Coronary artery (tissue), 2 donors: ENCODE measurements around the gene NINJ2.
"Not testable (repeated sequence)": the region's sequence is repeated elsewhere in the genome, so short reads cannot be mapped to it uniquely, and the experiment has no call there.

Experiments
- DNase-seq: peaks from one replicate; pipeline ENCODE4 v3.0.0-alpha.2; 2017; ENCODE audit warnings: low spot score
- H3K27ac ChIP-seq, 2 donors: fragments of 200-600 bp; sonication (generic); one replicate each; pipeline ENCODE4 v1.5.1; 2016 to 2019
- H3K4me3 ChIP-seq: fragments of 200-600 bp; sonication (generic); 2 replicates; pipeline ENCODE4 v1.5.1; 2016; ENCODE audit warnings: mild to moderate bottlenecking, moderate library complexity
- TF ChIP-seq, protein P1 (sequence below): fragments of 200-600 bp; sonication (generic); IDR thresholded peaks from one replicate; pipeline ENCODE4 v1.5.1; 2019; ENCODE audit warnings: antibody characterized with exemption

Gene NINJ2

DNA sequence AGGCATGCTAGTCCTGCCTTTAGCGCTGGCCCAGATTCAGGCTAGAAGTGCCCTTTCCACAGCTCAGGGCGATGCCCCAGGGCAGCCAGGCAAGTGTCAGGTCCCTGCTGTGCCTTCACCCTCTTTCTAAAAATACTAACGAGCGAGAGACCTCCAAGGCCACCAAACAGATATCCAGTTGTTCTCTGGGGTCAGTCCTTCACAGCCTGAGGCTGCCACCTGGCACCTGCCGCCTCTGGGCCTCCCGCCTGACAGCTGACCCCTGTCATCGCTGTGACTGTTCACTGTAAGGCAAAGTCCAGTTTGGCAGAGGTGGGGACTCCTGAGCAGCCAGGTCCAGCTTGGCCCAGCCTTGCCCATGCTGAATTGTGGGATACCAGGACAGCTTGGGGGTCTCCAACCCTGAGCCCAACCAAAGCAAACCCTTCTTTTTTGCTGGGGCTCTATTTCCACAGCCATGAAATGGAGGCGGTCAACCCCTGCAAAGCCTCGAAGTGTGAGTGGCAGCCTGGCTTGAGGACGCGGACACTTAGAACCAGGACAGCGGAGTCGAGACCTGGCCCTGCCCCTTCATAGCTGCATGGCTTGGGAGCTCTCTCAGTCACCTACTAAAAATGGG, 79.9 kb downstream of the NINJ2 start:
- no peak for DNase-seq
- no peak overlapping the region for H3K27ac ChIP-seq
- no peak overlapping the region for H3K4me3 ChIP-seq
- TF ChIP-seq, protein P1, sequence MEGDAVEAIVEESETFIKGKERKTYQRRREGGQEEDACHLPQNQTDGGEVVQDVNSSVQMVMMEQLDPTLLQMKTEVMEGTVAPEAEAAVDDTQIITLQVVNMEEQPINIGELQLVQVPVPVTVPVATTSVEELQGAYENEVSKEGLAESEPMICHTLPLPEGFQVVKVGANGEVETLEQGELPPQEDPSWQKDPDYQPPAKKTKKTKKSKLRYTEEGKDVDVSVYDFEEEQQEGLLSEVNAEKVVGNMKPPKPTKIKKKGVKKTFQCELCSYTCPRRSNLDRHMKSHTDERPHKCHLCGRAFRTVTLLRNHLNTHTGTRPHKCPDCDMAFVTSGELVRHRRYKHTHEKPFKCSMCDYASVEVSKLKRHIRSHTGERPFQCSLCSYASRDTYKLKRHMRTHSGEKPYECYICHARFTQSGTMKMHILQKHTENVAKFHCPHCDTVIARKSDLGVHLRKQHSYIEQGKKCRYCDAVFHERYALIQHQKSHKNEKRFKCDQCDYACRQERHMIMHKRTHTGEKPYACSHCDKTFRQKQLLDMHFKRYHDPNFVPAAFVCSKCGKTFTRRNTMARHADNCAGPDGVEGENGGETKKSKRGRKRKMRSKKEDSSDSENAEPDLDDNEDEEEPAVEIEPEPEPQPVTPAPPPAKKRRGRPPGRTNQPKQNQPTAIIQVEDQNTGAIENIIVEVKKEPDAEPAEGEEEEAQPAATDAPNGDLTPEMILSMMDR, result no peak

DNA sequence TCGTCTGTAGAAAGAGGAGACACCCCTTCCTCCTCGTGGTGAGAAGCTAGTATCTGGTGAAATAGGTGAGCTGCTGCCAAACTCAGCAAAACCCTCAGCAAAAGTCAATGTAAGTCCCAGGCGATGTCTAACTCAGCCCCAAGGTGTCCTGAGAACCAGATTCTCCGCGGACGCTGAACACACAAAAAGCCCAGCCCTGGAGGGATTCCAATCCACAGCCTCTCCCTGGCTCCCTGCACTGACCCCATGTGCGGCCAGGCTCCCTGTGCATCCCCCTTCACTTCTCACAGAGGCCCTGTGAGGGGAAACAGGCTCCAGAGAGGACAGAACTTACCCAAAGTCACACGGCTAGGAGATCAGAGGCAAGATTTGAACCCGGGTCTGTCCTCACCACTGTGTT, 81.5 kb downstream of the NINJ2 start:
- TF ChIP-seq, protein P1, result no peak

DNA sequence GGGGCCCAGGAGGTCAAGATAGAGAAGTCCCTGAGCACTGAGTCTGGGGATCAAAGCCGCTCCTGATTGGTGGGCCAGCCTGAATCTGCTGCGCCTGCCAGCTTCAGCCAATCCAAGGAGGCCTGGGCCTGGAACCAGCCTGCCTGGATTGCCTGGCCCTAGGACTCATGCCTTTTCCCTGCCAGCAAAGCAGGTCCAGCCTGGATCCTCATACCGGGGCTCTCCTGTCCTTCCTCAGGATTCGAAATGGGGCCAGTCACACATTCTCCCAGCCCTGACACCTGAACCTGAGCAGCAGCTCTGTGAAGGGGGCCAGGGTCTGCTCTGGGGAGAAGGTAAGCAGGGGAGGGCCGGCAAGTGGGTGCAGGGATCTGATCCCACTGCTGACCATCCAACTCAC, 81.9 kb downstream of the NINJ2 start:
- no peak overlapping the region for H3K27ac ChIP-seq
- no peak overlapping the region for H3K4me3 ChIP-seq
- DNase-seq, result no peak
- TF ChIP-seq, protein P1, result no peak

More for the DNA sequence above, 81.5 kb downstream of the NINJ2 start:
- Histone ChIP-seq H3K27ac (no peak overlapping the region), H3K4me3 (no peak overlapping the region)
- DNase-seq, result no peak

DNA sequence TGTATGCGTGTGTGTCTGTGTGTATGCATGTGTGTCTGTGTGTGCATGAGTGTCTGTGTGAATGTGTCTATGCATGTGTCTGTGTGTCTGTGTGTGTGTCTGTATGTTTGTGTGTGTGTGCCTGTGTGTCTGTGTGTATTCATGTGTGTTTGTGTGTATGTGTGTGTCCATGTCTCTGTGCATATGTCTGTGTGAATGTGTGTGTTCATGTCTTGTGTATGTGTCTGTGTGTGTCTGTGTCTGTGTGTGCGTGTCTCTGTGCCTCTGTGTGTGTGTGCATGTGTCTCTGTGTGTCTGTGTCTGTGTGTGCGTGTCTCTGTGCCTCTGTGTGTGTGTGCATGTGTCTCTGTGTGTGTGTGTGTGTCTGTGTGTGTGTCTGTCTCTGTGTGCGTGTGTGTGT, 82.4 kb downstream of the NINJ2 start:
- TF ChIP-seq, protein P1, result no peak
- no peak overlapping the region for H3K4me3 ChIP-seq
- H3K27ac ChIP-seq, result no peak overlapping the region
- no peak for DNase-seq

DNA sequence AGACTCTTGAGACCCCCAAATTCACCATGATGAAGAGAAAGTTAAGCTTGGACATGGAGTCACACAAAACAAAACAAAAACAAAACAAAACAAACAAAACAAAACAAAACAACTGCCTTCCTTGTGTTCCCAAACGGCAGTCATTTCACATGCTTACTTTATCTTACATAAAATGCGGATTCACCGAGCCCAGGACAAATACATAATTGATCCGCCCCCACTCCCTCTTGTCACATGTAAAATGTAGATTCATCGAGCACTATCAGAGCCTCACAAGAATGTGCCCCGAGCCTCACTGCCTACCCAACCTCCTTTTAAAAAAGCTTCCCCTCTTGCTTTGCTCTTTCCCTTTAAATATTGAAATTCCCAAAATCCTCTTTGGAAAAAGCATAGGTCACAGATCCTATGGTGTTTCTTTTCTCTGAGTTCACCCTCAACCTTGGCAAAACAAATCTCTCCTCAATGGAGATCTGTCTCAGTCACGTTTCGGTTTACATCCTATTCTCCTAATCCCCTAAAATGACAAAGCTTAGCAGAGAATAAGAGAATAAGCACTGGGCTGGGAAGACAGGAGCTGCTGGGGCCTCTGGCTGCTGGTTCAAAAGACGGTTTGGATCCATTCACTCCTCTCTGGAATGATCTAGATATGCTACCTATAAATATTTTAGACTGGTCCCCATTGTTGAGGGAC, 83.7 kb downstream of the NINJ2 start:
- no peak for DNase-seq
- H3K4me3 ChIP-seq, result no peak overlapping the region
- no peak overlapping the region for H3K27ac ChIP-seq
- TF ChIP-seq, protein P1, result no peak

DNA sequence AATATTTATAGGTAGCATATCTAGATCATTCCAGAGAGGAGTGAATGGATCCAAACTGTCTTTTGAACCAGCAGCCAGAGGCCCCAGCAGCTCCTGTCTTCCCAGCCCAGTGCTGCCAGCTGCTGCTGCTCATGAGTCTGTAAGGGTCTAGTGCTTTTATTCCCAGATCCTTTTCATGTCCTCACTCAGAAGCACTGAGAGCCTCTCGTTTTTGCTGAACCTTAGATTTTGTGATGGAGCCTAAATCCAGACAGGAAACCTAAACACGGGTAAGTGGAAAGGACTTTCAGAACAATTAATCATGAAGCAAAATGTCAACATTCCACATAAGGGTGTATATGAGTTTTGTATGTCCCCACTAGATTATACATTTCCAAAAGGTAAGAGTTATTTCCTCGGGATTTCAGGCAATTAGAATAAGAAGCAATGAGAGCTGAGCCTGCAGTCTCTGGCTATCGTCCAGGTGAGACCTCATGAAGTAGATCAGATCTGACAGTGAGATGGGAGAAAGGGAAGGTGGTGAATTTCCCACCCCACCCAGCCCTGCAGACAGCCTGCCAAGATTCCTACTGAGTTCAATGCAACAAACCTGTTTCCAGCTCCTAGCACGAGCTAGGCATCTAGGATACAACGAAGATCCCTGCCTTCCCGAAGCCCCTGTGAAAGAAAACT, 84.4 kb downstream of the NINJ2 start:
- H3K4me3 ChIP-seq, result no peak overlapping the region
- H3K27ac ChIP-seq, result no peak overlapping the region
- DNase-seq, result no peak
- TF ChIP-seq, protein P1, result no peak

DNA sequence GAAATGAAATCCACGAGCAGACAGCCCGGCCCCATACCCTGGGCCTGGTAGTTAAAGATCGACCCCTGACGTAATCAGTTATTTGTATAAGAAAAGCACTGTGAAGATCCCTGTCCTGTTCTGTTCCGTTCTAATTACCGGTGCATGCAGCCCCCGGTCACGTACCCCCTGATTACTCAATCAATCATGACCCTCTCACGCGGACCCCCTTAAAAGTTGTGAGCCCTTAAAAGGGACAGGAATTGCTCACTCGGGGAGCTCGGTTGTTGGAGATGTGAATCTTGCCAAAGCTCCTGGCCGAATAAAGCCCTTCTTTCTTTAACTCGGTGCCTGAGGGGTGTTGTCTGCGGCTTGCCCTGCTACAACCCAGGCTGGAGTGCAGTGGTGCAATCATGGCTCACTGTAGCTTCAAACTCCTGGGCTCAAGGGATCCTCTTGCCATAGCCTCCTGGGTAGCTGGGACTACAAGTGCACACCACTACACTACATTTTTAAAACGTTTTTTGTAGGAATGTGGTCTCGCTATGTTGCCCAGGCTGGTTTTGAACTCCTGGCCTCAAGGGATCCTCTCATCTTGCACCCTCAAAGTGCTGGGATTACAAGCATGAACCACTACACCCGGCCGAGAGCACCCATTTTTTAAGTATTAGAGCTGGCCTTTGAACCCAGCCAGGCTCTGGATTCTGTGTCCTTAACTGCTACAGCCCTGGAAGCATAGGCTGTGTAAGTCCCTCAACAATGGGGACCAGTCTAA, 85.1 kb downstream of the NINJ2 start:
- H3K4me3 ChIP-seq, H3K27ac ChIP-seq, DNase-seq: not testable (repeated sequence)
